Liver (tissue), 3 donors: ENCODE data around the gene NUDT5.

ENCODE experiments used
- CTCF ChIP-seq: fragments of 150-350 bp; IDR thresholded peaks from 2 replicates; pipeline ENCODE4 v1.5.1; 2017; ENCODE audit warnings: improper control_type of control experiment, low read depth, low read length; ENCODE audit not compliant: missing input control
- EGR1 ChIP-seq, 2 donors: IDR thresholded peaks; 2 replicates each; pipeline ENCODE4 v1.6.1; 2016 to 2018; ENCODE audit warnings: antibody characterized with exemption in 2 of 2, low read depth in 2 of 2
- FOXA1 ChIP-seq: IDR thresholded peaks from 2 replicates; pipeline ENCODE4 v1.6.1; 2016; ENCODE audit warnings: antibody characterized with exemption
- GABPA ChIP-seq, 2 donors: IDR thresholded peaks in 1 of 2; conservative IDR thresholded peaks in 1 of 2; 2 replicates each; pipeline ENCODE4 v1.6.1; 2016; ENCODE audit warnings: antibody characterized with exemption in 2 of 2, mild to moderate bottlenecking in 1 of 2, moderate library complexity in 1 of 2
- JUND ChIP-seq, 2 donors: IDR thresholded peaks; 2 replicates each; pipeline ENCODE4 v1.6.1; 2016; ENCODE audit warnings: antibody characterized with exemption in 2 of 2
- MAX ChIP-seq: IDR thresholded peaks from 2 replicates; pipeline ENCODE4 v1.6.1; 2016; ENCODE audit warnings: antibody characterized with exemption
- RAD21 ChIP-seq, 2 donors: IDR thresholded peaks; 2 replicates each; pipeline ENCODE4 v1.6.1; 2016; ENCODE audit warnings: antibody characterized with exemption in 2 of 2, mild to moderate bottlenecking in 2 of 2
- REST ChIP-seq: IDR thresholded peaks from 2 replicates; pipeline ENCODE4 v1.6.1; 2016; ENCODE audit warnings: antibody characterized with exemption, mild to moderate bottlenecking
- SP1 ChIP-seq: IDR thresholded peaks from 2 replicates; pipeline ENCODE4 v1.6.1; 2018; ENCODE audit warnings: antibody characterized with exemption, mild to moderate bottlenecking
- TAF1 ChIP-seq: conservative IDR thresholded peaks from 2 replicates; pipeline ENCODE4 v1.6.1; 2016; ENCODE audit warnings: antibody characterized with exemption, mild to moderate bottlenecking
- YY1 ChIP-seq: IDR thresholded peaks from 2 replicates; pipeline ENCODE4 v1.6.1; 2016; ENCODE audit warnings: antibody characterized with exemption, mild to moderate bottlenecking
- donor health status: healthy.
- donor health status: healthy.

- TF ChIP-seq FOXA1 (no peak), CTCF (no peak), TAF1 (no peak), JUND (IDR thresholded peaks at IDR 0.05) (no peak), EGR1 (IDR thresholded peaks at IDR 0.05; ENCODE audit: low read depth in 2 of 2) (no peak), MAX (no peak), REST (no peak), RAD21 (IDR thresholded peaks at IDR 0.05) (no peak), YY1 (no peak), SP1 (no peak), GABPA (IDR thresholded peaks at IDR 0.05 in 1 of 2, conservative IDR thresholded peaks at IDR 0.05 in 1 of 2) (no peak)
Observed at GRCh38 chr10:12121673-12122072, 74.0 kb downstream of the NUDT5 start.
